ENCODE results near the gene LBHD2. TPM values are rescaled to one million over a fixed set of nuclear protein-coding genes. Genes with fewer than 3 reads are reported as not detected.

LBHD2 gene
- total RNA-seq, 2 experiments from 2014 or later, result not detected

DNA sequence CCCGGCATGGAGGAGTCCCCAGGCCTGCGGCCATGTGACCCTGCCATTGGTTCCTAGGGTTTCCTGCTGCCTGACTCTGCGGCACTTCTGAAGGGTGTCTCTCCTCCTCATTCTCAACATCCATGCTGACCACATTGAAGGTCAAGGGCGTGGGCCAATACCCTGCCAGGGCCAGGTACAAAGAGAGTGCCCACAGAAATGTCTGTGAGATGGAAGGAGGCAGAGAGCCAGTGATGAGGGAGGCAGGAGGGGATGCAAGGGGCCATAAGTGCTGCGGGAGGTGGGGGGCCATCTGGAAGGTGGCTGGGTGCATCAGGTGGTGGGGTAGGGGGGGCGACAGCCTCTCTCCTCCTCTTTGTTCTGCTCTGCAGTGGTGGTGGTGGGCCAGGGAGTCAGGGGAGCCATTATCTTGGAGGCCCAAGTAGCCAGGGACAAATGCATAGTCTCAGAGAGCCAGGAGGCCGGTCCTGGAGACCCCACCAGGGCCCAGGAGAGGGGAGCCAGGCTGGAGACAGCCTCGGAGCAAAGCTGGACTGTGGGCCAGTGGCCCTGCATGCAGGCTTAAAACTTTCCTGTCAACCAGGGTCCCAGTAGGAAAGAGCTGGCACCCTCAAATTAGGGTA is 13.6 kb upstream of the LBHD2 start:
- Histone ChIP-seq H3K36me3 (ENCODE audit: insufficient read depth, low read length) (no peaks in the 10 kb centered on the region), H4K20me1 (ENCODE audit: insufficient read depth, low read length) (no peaks in the 10 kb centered on the region), H3K4me3 (ENCODE audit: low read depth, low read length, poor library complexity, severe bottlenecking) (no peak overlapping the region), H3K79me2 (ENCODE audit: insufficient read depth, low read depth, low read length) (no peaks in the 10 kb centered on the region), H3K27ac (ENCODE audit: low read depth, low read length, poor library complexity, severe bottlenecking) (no peak overlapping the region), H2AFZ (ENCODE audit: low read length) (no peak overlapping the region), H3K4me2 (ENCODE audit: low read length) (no peak overlapping the region), H3K4me1 (ENCODE audit: insufficient read depth, low read length, poor library complexity, severe bottlenecking) (peaks cover 4% of the 10 kb centered on the region), H3K9me3 (ENCODE audit: low read length) (no peaks in the 10 kb centered on the region), H3K9me2 (ENCODE audit: insufficient read depth, low read length) (no peaks in the 10 kb centered on the region)
- no peak for DNase-seq (ENCODE audit: low spot score)
- ChIA-PET POLR2A (no interaction called here), CTCF (ENCODE audit: unreplicated experiment) (no interaction called here)
- no TSS peak for BruUV-seq (replicated peaks)
- intact Hi-C loops (cut with micrococcal nuclease; ENCODE audit: unreplicated experiment), result no loop called here
- TF ChIP-seq EZH2phosphoT487 (IDR thresholded peaks at IDR 0.05; ENCODE audit: borderline replicate concordance, low read depth, low read length), result no peak
- TF ChIP-seq, protein P1, sequence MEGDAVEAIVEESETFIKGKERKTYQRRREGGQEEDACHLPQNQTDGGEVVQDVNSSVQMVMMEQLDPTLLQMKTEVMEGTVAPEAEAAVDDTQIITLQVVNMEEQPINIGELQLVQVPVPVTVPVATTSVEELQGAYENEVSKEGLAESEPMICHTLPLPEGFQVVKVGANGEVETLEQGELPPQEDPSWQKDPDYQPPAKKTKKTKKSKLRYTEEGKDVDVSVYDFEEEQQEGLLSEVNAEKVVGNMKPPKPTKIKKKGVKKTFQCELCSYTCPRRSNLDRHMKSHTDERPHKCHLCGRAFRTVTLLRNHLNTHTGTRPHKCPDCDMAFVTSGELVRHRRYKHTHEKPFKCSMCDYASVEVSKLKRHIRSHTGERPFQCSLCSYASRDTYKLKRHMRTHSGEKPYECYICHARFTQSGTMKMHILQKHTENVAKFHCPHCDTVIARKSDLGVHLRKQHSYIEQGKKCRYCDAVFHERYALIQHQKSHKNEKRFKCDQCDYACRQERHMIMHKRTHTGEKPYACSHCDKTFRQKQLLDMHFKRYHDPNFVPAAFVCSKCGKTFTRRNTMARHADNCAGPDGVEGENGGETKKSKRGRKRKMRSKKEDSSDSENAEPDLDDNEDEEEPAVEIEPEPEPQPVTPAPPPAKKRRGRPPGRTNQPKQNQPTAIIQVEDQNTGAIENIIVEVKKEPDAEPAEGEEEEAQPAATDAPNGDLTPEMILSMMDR (conservative IDR thresholded peaks at IDR 0.05; ENCODE audit: low read length), result no peak

DNA sequence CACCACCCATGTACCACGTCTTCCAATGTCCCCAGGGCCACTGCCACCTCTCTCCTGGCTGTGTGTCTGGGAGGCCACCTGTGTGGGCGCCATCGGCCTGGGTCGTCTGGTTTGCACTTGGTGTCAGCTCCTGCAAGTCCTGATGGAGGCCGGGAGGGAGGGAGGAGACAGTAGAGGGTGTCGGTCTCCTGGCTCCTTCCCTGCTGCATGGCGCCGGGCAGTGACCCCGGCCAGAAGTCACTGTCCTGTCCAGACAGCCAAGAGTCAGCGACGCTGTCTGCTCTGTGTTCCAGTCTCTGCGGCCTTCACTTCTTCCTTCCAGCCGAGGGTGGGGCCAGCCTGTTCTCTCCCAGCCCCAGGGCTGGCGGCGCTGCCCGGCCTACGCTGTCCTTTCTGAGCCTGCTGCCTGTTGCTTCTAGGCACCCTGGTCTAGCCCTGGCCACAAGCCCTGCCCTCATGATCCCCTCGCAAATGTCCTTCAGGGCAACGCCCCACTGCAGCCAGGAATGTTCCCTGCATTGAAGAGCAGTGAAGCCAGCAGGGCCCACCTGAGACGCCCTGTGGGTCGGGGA is 13.0 kb upstream of the LBHD2 start:
- no peak for DNase-seq (ENCODE audit: low spot score)
- no peak for TF ChIP-seq EZH2phosphoT487 (IDR thresholded peaks at IDR 0.05; ENCODE audit: borderline replicate concordance, low read depth, low read length)
- TF ChIP-seq, protein P1 (conservative IDR thresholded peaks at IDR 0.05; ENCODE audit: low read length), result no peak
- ChIA-PET POLR2A (no interaction called here), CTCF (ENCODE audit: unreplicated experiment) (no interaction called here)
- Histone ChIP-seq H3K27ac (ENCODE audit: low read depth, low read length, poor library complexity, severe bottlenecking) (no peak overlapping the region), H3K36me3 (ENCODE audit: insufficient read depth, low read length) (no peaks in the 10 kb centered on the region), H3K9me2 (ENCODE audit: insufficient read depth, low read length) (no peaks in the 10 kb centered on the region), H3K4me2 (ENCODE audit: low read length) (no peak overlapping the region), H3K79me2 (ENCODE audit: insufficient read depth, low read depth, low read length) (no peaks in the 10 kb centered on the region), H4K20me1 (ENCODE audit: insufficient read depth, low read length) (no peaks in the 10 kb centered on the region), H2AFZ (ENCODE audit: low read length) (no peak overlapping the region), H3K4me1 (ENCODE audit: insufficient read depth, low read length, poor library complexity, severe bottlenecking) (peaks cover 4% of the 10 kb centered on the region), H3K4me3 (ENCODE audit: low read depth, low read length, poor library complexity, severe bottlenecking) (no peak overlapping the region), H3K9me3 (ENCODE audit: low read length) (no peaks in the 10 kb centered on the region)
- intact Hi-C loops (cut with micrococcal nuclease; ENCODE audit: unreplicated experiment), result no loop called here
- no TSS peak for BruUV-seq (replicated peaks)

DNA sequence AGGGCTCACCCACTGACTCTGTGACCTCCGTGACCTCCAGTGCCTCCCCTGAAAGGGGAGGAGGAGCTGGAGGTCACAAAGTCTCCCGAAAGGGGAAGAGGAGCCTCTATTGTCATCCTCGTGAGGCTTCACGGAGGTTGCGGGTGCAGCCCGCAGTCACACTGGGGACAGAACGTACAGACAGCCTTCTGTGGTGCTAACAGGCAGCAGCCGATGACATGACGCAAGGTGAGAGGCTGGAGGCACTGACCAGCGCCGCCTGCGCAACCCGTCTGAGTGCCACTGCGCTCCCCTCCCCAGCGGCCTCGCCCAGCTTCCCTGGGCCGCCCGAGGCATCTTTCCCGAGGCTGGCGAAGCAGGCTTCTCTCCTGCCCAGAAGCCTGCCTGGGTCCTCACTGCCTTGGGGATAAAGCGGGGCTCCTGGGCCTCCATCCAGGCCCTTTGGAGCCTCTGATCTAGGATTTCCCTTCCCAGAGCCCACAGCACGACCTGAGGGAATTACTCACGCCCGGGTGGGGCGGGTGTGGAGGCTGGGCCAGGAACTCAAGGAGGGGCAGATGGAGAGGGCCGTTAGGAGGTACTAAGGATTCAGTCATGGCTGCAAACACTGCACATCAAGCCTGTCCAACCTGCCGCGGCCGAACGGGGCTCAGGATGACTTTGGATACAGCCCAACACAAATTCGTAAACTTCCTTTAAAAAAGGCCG is 12.3 kb upstream of the LBHD2 start:
- Histone ChIP-seq H3K27ac (ENCODE audit: low read depth, low read length, poor library complexity, severe bottlenecking) (no peak overlapping the region), H3K4me2 (ENCODE audit: low read length) (no peak overlapping the region), H2AFZ (ENCODE audit: low read length) (no peak overlapping the region), H3K4me3 (ENCODE audit: low read depth, low read length, poor library complexity, severe bottlenecking) (no peak overlapping the region), H3K9me3 (ENCODE audit: low read length) (no peaks in the 10 kb centered on the region), H4K20me1 (ENCODE audit: insufficient read depth, low read length) (no peaks in the 10 kb centered on the region), H3K9me2 (ENCODE audit: insufficient read depth, low read length) (no peaks in the 10 kb centered on the region), H3K79me2 (ENCODE audit: insufficient read depth, low read depth, low read length) (no peaks in the 10 kb centered on the region), H3K4me1 (ENCODE audit: insufficient read depth, low read length, poor library complexity, severe bottlenecking) (peaks cover 4% of the 10 kb centered on the region), H3K36me3 (ENCODE audit: insufficient read depth, low read length) (no peaks in the 10 kb centered on the region)
- intact Hi-C loops (cut with micrococcal nuclease; ENCODE audit: unreplicated experiment), result no loop called here
- ChIA-PET CTCF (ENCODE audit: unreplicated experiment) (no interaction called here), POLR2A (no interaction called here)
- BruUV-seq (replicated peaks), result no TSS peak
- DNase-seq (ENCODE audit: low spot score), result no peak
- no peak for TF ChIP-seq EZH2phosphoT487 (IDR thresholded peaks at IDR 0.05; ENCODE audit: borderline replicate concordance, low read depth, low read length)
- TF ChIP-seq, protein P1 (conservative IDR thresholded peaks at IDR 0.05; ENCODE audit: low read length), result no peak

Measured in OCI-LY7 (cell line).